ENCODE data around the gene ACKR2.

The ACKR2 gene

DNA sequence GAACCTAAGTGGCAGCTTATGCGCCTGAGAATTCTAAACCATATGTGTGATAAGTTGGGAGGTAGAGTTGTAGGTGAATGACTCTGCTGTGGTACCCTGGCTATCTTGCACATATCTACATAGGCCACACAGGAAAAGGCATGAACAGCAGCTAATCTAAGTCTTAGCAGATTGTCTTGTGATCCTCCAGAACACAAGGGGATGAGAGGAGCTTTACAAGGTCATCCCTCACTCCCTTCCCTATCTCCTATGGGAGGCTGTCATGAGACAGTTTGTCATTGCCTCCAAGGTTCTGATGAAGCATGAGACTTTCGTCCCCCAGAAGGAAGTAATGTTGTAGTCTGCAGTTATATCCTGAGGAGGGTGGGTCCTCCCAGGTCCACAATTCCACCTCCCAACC, 93.0 kb downstream of the ACKR2 start:
- no peak for TF ChIP-seq KLF8 (tag by site-specific recombination; IDR thresholded peaks at IDR 0.05)
- TF ChIP-seq, protein P1, sequence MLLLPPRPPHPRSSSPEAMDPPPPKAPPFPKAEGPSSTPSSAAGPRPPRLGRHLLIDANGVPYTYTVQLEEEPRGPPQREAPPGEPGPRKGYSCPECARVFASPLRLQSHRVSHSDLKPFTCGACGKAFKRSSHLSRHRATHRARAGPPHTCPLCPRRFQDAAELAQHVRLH (tag by site-specific recombination; IDR thresholded peaks at IDR 0.05), result no peak
- TF ChIP-seq ZNF654 (tag by site-specific recombination; IDR thresholded peaks at IDR 0.05; ENCODE audit: low read depth), result no peak
- no peak for TF ChIP-seq ZNF214 (tag by site-specific recombination; IDR thresholded peaks at IDR 0.05; ENCODE audit: borderline replicate concordance)
- no peak for TF ChIP-seq ZBTB20 (tag by site-specific recombination; IDR thresholded peaks at IDR 0.05)
- TF ChIP-seq, protein P2, sequence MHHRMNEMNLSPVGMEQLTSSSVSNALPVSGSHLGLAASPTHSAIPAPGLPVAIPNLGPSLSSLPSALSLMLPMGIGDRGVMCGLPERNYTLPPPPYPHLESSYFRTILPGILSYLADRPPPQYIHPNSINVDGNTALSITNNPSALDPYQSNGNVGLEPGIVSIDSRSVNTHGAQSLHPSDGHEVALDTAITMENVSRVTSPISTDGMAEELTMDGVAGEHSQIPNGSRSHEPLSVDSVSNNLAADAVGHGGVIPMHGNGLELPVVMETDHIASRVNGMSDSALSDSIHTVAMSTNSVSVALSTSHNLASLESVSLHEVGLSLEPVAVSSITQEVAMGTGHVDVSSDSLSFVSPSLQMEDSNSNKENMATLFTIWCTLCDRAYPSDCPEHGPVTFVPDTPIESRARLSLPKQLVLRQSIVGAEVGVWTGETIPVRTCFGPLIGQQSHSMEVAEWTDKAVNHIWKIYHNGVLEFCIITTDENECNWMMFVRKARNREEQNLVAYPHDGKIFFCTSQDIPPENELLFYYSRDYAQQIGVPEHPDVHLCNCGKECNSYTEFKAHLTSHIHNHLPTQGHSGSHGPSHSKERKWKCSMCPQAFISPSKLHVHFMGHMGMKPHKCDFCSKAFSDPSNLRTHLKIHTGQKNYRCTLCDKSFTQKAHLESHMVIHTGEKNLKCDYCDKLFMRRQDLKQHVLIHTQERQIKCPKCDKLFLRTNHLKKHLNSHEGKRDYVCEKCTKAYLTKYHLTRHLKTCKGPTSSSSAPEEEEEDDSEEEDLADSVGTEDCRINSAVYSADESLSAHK (tag by site-specific recombination; IDR thresholded peaks at IDR 0.05), result no peak
- no peak for TF ChIP-seq ZBTB1 (tag by site-specific recombination; IDR thresholded peaks at IDR 0.05)
- TF ChIP-seq ZNF169 (tag by site-specific recombination; IDR thresholded peaks at IDR 0.05), result no peak
- TF ChIP-seq ZNF660 (tag by site-specific recombination; IDR thresholded peaks at IDR 0.05), result no peak
- TF ChIP-seq ZNF302 (tag by site-specific recombination; IDR thresholded peaks at IDR 0.05; ENCODE audit: low read depth), result no peak
- H3K9me3 ChIP-seq (ENCODE audit: control insufficient read depth, insufficient read depth, low read depth, low read length), result no peaks in the 10 kb centered on the region
- ChIA-PET CTCF (interaction anchor here (0.7 kb wide), 1 partner anchor 179 kb away, joined by 4 read pairs; no protein-coding TSS in a partner anchor), POLR2A (no interaction called here)
- H3K27ac ChIP-seq (ENCODE audit: extremely low read depth, low read depth, low read length), result no peak overlapping the region
- no peak overlapping the region for H3K4me3 ChIP-seq (ENCODE audit: low read depth, low read length)
- H3K36me3 ChIP-seq (ENCODE audit: control insufficient read depth in 2 of 2, insufficient read depth in 1 of 2, low read length in 2 of 2), result no peaks in the 10 kb centered on the region
- H3K4me1 ChIP-seq (ENCODE audit: control insufficient read depth, insufficient read depth, low read length), result no peaks in the 10 kb centered on the region

DNA sequence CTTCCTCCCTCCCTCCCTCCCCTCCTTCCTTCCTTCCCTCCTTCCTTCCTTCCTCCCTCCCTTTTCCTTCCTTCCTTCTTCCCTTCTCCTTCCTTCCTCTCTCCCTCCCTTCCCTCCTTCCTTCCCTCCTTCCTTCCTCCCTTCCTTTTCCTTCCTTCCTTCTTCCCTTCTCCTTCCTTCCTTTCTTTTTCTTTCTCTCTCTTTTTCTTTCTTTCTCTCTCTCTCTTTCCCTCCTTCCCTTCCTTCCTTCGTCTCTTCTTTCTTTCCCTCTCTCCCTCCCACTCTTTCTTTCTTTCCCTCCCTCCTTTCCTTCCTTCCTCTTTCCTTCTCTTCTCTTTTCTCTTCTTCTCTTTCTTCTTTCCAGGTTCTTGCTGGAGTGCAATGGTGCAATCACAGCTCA, 94.8 kb downstream of the ACKR2 start:
- H3K27ac ChIP-seq (ENCODE audit: extremely low read depth, low read depth, low read length), result no peak overlapping the region
- CTCF ChIA-PET, result no interaction called here
- no peaks in the 10 kb centered on the region for H3K36me3 ChIP-seq (ENCODE audit: control insufficient read depth in 2 of 2, insufficient read depth in 1 of 2, low read length in 2 of 2)
- TF ChIP-seq ZNF366 (tag by site-specific recombination; conservative IDR thresholded peaks at IDR 0.05), result peak; percentile 71; the same call in 1 of the 2 replicates
- TF ChIP-seq ZNF146 (tag by site-specific recombination; IDR thresholded peaks at IDR 0.05), result no peak
- TF ChIP-seq ZNF274 (IDR thresholded peaks at IDR 0.05; ENCODE audit: low read length), result no peak
- no peak for TF ChIP-seq ZNF274 (tag by site-specific recombination; IDR thresholded peaks at IDR 0.05; ENCODE audit: borderline replicate concordance)
- no peak for TF ChIP-seq ZBTB7A (tag by site-specific recombination; IDR thresholded peaks at IDR 0.05; ENCODE audit: low read depth)
- TF ChIP-seq OVOL3 (tag by site-specific recombination; IDR thresholded peaks at IDR 0.05), result no peak
- no peaks in the 10 kb centered on the region for H3K4me1 ChIP-seq (ENCODE audit: control insufficient read depth, insufficient read depth, low read length)
- H3K9me3 ChIP-seq (ENCODE audit: control insufficient read depth, insufficient read depth, low read depth, low read length), result no peaks in the 10 kb centered on the region
- H3K4me3 ChIP-seq (ENCODE audit: low read depth, low read length), result no peak overlapping the region
- POLR2A ChIA-PET, result no interaction called here

DNA sequence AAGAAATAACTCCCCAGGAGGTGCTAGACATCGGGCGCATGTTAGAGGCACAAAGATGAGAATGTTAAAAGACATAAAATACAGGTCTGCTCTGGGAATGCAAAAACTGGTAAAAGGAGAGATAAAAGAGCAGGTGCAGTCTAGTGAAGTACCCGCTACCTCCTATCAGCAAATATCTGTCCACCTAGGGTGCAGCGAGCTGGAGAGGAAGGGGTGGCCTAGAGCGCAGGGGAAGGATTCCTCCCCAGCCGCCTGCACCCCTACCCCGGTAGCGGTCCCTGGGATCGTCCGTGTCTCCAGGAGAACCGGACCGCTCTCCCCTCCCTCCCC, 96.5 kb downstream of the ACKR2 start:
- ChIA-PET CTCF (no interaction called here), POLR2A (no interaction called here)
- H3K4me1 ChIP-seq (ENCODE audit: control insufficient read depth, insufficient read depth, low read length), result no peaks in the 10 kb centered on the region
- H3K36me3 ChIP-seq (ENCODE audit: control insufficient read depth in 2 of 2, insufficient read depth in 1 of 2, low read length in 2 of 2), result no peaks in the 10 kb centered on the region
- H3K4me3 ChIP-seq (ENCODE audit: low read depth, low read length), result no peak overlapping the region
- H3K9me3 ChIP-seq (ENCODE audit: control insufficient read depth, insufficient read depth, low read depth, low read length), result no peaks in the 10 kb centered on the region
- no peak overlapping the region for H3K27ac ChIP-seq (ENCODE audit: extremely low read depth, low read depth, low read length)
- TF ChIP-seq ZBTB7A (tag by site-specific recombination; IDR thresholded peaks at IDR 0.05; ENCODE audit: low read depth) (no peak), ZNF76 (tag by site-specific recombination; IDR thresholded peaks at IDR 0.05; ENCODE audit: borderline replicate concordance, low read depth) (no peak), SCRT1 (tag by site-specific recombination; IDR thresholded peaks at IDR 0.05; ENCODE audit: borderline replicate concordance) (no peak), ZNF514 (tag by site-specific recombination; IDR thresholded peaks at IDR 0.05) (no peak), ZNF621 (tag by site-specific recombination; IDR thresholded peaks at IDR 0.05) (no peak), ZNF202 (tag by site-specific recombination; IDR thresholded peaks at IDR 0.05; ENCODE audit: borderline replicate concordance) (no peak), ZNF837 (tag by site-specific recombination; IDR thresholded peaks at IDR 0.05) (no peak), ZNF366 (tag by site-specific recombination; conservative IDR thresholded peaks at IDR 0.05) (no peak), IKZF3 (tag by site-specific recombination; IDR thresholded peaks at IDR 0.05) (no peak), KLF16 (tag by site-specific recombination; IDR thresholded peaks at IDR 0.05) (no peak), ZNF623 (tag by site-specific recombination; IDR thresholded peaks at IDR 0.05) (no peak), SP3 (tag by site-specific recombination; IDR thresholded peaks at IDR 0.05) (no peak), ZNF248 (tag by site-specific recombination; IDR thresholded peaks at IDR 0.05) (no peak), ZNF548 (tag by site-specific recombination; IDR thresholded peaks at IDR 0.05) (no peak)
- TF ChIP-seq, protein P3, sequence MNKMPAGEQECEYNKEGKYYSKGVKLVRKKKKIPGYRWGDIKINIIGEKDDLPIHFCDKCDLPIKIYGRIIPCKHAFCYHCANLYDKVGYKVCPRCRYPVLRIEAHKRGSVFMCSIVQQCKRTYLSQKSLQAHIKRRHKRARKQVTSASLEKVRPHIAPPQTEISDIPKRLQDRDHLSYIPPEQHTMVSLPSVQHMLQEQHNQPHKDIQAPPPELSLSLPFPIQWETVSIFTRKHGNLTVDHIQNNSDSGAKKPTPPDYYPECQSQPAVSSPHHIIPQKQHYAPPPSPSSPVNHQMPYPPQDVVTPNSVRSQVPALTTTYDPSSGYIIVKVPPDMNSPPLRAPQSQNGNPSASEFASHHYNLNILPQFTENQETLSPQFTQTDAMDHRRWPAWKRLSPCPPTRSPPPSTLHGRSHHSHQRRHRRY (tag by site-specific recombination; IDR thresholded peaks at IDR 0.05), result no peak
- TF ChIP-seq, protein P4, sequence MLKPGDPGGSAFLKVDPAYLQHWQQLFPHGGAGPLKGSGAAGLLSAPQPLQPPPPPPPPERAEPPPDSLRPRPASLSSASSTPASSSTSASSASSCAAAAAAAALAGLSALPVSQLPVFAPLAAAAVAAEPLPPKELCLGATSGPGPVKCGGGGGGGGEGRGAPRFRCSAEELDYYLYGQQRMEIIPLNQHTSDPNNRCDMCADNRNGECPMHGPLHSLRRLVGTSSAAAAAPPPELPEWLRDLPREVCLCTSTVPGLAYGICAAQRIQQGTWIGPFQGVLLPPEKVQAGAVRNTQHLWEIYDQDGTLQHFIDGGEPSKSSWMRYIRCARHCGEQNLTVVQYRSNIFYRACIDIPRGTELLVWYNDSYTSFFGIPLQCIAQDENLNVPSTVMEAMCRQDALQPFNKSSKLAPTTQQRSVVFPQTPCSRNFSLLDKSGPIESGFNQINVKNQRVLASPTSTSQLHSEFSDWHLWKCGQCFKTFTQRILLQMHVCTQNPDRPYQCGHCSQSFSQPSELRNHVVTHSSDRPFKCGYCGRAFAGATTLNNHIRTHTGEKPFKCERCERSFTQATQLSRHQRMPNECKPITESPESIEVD (tag by site-specific recombination; IDR thresholded peaks at IDR 0.05), result no peak

All from HEK293 (cell line).